NCI-H146 treated with DMSO at 0.1 percent for 48 hours (cell line): ENCODE measurements around the gene EDC3.

ENCODE experiments used
- DNase-seq: peaks from one replicate; lab custom pipeline; 2025; ENCODE audit not compliant: unreplicated experiment; lab: John Stamatoyannopoulos, UW

The EDC3 gene

DNA sequence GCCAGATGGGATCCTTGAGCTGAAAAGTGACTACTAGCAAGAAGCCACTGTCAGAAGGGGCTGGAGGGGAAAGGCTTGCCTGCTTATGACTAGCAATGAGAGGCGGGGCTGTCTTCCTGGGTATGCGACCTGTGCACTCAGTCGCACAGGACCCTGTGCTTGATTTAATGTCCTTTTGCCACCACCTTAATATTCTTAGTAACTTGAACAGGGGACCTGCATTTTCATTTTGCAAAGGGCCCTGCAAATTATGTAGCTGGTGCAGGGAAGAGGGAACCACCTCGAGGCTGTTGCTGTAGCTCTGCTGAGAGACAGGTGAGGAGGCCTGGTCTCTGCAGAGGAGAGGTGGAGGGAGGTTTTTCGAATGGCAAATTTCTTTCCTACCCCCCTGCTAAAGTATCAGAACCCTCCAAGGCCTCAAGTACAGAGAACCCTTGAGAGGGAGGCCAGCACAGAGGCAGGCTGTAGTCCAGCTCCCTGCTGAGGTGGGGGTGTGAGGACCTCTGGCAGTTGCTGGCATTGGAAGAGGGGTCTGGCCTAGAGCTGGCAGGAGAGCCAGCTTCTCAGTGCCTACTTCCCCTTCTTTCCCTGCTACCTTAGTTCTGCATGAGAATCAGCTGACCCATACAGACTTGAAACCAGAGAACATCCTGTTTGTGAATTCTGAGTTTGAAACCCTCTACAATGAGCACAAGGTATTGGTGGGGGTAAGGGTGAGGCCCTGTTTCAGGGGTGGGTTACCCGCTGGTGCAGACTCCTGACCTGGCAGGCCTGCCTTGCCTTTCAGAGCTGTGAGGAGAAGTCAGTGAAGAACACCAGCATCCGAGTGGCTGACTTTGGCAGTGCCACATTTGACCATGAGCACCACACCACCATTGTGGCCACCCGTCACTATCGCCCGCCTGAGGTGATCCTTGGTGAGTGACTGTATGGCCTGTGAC lies 68.8 kb downstream of the EDC3 start:
- DNase-seq = no peak

DNA sequence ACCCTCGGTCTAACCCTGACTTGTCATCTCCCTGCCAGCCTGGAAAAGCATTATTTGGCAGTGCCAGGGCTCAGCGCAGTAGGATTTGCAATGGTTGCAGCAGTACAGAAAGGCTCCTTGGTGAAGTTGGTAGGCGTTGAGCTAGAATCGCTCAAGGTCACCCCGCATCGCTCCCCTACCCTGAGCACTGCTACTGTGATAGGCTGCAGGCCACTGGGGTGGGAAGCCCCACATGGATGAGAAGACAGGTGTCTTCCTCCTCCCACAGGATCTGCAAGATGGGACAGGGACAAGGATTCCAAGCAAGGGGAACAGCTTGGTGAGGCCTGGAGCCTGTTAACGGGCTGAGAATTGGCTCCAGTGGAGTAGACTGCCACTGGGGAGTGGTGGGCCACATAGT lies 69.5 kb downstream of the EDC3 start:
- no peak for DNase-seq

DNA sequence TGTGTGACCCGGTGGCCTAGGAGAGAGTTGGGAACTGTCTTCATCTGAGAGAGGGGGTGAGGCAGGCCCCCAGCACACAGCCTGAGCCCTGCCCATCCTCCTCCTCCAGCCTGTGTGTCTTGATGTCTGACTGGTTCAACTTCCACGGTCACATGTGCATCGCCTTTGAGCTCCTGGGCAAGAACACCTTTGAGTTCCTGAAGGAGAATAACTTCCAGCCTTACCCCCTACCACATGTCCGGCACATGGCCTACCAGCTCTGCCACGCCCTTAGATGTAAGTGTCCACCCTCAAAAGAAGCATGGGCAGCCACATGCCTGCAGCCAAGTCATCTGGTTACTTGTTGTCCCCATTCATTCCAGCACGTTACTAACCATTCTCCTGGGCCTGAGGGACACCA lies 70.1 kb downstream of the EDC3 start:
- DNase-seq = no peak

DNA sequence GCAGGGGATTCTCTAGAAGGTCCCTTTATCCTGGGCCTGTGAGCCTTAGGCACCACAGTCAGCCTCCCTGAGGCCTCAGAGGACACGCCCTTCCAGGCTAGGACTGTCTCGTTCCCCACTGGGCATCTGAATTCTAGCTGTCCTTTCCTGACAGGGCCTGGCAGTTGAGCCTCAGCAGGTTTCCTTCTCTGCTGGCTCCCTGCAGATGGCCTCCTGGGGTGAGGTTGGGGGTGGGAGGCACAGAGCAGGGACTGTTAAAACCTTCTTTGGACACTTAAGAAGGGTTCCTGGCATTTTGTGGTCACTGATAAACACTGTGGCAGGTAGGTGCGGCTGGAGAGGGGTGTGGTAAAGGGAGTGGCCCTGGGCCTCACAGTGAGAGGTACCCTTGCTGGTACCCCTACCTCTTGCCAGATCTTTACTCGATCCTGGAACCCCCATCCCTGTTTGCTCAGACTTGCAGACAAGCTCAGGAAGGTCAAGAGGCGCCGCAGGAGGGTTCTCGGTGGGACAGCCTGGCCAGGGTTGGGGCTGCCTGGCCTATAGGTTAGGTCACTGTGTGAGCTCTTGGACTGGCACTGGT lies 71.7 kb downstream of the EDC3 start:
- DNase-seq = no peak

DNA sequence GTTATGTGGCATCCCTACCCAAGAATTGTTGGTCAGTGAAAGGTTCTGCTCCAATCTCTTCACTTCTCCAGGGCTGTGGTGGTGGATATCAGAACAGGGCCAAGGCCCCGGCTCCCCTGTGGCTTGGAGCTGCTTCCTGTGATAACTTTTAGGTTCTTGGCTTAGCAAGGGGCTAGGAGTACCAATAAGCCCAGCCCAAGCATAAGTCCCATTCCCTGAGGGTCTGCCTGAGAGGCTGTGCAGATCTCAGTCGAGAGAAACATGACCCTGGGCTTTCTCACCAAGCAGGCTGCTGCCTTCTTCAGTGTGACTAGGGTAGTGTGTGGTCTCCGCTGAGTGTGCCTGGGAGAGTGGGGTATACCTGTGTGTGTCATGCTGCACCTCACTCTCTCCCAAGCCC lies 73.1 kb downstream of the EDC3 start:
- DNase-seq = no peak

DNA sequence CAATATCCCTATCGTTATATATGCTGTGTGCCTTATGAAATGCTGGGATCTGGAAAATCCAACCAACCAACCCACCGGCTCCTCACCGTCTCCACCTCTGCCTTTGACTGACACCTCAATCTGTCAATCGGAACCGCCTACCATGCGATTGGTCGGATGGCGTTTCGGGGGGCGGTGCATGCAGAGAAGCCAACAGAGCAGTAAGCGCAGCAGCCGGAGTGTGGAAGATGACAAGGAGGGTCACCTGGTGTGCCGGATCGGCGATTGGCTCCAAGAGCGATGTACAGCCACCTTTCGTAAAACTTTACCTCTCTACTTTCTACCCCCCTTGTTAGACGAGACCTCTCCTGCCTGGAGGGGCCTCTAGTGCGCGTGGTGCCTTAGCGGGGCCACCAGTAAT lies 73.9 kb downstream of the EDC3 start:
- no peak for DNase-seq

DNA sequence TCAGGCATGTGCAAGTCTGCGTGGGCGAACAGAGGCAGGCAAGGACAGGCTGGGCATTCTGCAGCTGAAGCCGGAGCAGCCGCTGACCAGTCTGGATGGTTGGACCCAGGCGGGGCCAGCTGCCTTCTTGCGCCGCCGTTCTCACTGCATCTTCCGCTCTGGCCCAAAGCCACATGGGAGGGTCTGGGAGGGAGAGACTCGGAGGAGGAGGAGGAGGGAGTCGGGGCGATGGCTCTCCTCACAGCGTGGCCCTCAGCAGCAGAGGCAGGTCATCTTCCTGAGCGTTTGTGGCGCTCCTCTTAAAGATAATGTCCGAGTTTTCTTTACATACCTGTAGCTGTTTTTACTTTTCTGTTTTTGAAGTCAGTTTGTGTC lies 74.3 kb downstream of the EDC3 start:
- DNase-seq = no peak

DNA sequence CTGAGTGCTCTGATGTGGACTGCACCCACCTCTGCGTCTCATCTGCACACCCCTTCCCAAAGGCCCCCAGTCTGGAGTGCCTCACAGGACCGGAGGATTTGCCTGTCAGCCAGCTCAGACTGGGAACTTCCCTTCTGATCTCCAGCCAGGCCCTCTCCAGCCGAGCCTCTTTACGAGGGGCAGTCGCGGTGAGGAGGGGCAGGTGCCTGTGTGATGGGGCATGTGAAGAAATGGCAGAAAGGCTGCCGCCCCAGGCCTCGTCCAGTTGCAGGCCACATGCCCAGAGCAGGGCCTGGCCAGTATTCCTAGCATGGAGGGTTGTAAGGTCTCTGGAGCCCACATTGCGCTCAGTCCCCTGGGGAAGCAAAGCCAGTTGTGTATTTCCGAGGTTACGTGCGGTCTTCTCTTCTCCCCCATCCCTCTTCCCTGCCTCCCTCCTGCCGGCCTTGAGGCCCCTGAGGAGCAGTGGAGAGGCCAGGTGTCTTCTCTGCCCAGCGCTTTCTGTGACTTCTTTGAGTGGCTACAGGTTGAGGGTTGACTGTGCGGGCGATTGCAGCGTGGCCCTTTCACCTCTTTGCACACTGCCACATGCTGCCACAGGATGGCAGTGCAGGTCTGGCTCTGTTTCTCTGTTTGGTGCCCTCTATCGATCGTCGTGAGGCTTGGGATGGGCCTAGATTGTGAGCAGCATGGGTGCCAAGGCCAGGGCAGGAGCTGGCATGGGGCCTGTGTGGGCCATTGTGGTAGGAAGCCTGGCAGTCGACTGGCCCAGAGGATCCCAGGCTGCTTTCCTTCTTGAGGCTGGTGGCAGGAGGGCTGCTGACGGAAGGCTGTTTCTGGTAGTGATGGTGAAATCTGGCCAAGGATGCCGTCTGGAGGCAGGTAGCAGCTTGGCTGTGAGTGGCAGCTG lies 74.9 kb downstream of the EDC3 start:
- no peak for DNase-seq

DNA sequence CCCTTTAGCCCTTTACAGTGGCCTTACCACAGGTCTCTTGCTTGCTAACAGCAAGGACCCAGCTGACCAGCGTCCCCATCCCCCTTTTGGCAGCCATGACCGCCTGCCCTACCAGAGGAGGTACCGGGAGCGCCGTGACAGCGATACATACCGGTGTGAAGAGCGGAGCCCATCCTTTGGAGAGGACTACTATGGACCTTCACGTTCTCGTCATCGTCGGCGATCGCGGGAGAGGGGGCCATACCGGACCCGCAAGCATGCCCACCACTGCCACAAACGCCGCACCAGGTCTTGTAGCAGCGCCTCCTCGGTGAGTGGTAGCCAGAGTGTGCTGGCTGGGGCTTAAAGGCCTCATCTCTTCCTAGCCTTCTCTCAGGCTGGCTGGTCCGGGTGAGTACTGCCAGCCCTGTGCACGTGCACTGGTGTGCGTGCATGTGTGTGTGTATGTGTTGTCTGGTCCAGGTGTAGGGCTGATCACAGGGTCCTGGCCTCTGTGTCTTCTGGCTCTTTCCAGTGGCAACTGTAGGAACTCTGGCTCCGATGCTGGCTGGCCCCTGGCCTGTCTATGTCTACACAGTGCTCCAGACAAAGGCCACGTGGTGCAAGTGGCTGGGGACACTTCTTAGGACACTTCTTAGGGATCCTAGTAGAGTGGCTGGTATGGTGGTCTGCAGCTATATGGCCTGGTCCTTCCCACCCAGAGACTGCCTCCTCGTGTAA lies 75.7 kb downstream of the EDC3 start:
- DNase-seq = no peak

DNA sequence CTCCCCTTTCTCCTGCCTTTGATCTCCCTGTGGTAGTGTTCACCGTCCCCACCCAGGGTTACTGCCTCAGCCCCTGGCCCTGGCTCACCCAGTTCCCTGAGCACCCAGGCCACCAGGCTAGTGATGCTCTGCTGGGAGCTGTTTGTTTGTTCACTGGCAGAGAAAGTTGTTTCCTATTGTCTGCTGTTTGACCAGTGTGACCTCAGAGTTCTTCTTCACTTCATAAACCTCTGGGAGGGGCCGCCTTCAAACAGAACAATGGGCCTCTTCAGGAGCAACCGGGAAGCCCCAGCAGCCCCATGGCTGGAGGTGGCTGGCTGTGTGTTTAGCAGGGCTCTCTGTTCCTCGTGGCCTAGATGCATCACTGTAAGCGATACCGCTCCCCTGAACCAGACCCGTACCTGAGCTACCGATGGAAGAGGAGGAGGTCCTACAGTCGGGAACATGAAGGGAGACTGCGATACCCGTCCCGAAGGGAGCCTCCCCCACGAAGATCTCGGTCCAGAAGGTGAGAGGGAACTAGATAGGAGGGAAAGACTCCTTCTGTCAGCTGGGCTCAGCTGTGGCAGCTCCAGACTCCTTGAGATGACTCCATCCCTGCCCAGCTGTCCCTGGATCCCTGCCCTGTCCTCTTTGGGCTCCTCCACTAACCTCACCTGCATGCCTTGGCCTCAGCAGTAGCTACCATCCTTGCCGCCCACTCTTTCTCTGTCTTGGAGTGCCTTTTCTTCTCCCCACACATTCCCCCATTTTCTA lies 76.8 kb downstream of the EDC3 start:
- no peak for DNase-seq

DNA sequence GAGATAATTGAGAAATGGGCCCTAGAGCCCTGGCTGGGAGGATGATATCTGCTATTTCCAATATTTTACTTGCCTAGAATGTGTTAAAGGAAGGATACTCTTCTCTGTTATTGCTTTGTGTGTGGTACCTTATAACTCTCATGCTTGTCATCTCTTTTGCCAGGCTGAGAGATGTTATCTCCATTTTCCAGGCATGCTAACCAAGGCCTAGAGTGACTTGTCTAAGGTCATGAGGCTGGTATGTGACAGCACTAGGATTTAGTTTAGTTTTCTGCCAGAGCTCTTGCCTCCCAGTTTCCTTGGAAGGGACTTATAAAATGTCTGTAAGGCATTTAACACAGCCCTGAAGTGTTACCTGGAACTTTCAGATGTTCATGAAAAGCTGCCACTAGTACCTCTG lies 78.8 kb downstream of the EDC3 start:
- no peak for DNase-seq

DNA sequence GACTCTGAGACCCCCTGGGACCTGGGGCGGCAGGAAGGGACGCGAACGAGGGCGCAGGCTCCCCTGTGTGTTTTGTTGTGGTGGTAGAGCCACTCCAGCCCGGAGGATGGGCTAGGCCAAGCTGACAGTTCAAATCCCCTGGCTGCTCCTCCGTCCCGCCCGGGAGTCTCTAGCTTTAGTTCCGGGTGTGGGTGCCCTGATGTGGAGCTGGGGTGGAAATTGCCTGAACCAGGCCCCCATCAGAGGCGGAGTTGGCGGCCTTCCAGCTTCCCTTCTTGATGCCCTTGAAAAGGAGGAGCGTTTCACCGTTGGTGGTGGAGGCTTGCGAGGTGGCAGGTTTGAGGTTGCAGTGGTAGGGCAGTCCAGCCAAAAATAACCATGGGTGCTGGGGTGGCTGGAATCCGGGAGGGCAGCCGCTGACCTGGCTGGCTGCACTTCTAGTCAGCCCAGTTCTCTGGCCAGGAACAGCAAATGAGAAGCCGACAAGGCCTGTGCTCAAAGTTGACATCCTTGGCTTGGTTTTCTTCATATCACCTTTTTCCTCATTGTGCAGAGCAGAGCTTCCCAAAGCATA lies 79.4 kb downstream of the EDC3 start:
- no peak for DNase-seq

DNA sequence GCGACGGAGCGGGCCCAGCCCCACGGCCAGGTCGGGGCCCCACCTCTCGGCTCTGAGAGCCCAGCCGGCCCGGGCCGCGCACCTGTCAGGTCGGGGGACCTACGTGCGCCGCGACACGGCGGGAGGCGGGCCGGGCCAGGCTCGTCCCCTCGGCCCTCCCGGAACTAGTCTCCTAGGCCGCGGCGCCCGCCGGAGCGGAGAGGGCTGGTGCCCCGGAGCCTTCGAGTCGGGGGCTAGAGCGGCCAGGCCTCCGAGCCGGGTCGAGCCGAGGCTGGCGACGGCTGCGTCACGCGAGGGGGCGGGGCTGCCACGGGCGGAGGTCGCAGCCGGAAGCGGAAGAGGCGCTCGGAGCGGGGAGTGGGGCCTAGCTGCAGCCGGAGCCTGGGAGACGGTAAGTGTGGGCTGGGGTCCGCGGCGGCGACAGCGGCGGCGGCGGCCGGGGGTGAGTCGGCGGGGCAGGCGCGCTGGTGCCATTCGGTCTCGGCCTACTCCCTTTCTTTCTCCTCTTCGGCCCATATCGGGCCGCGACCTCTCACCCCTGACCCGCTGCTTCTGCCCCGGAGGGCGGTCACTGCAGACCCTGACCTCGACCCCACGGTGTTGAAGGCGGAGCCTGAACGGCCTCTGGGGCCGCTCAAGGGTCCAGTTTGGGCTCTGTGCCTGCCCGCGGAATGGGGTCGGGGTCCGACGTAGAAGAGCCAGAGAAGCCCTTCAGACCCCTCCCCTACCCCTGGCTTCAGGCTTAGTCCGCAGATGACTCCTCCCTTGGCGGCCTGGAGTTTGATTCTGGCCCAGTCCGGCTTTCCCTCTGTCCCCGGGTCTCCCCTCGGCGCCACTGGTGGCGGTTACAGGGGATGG lies 80.1 kb downstream of the EDC3 start, which contains the start of gene CLK3:
Gene CLK3, plus strand, starts transcription at position 329 of the 858 bp plus-strand sequence. CDS start 3,361 bp downstream, outside the sequence.
- peak; percentile 75 for DNase-seq

DNA sequence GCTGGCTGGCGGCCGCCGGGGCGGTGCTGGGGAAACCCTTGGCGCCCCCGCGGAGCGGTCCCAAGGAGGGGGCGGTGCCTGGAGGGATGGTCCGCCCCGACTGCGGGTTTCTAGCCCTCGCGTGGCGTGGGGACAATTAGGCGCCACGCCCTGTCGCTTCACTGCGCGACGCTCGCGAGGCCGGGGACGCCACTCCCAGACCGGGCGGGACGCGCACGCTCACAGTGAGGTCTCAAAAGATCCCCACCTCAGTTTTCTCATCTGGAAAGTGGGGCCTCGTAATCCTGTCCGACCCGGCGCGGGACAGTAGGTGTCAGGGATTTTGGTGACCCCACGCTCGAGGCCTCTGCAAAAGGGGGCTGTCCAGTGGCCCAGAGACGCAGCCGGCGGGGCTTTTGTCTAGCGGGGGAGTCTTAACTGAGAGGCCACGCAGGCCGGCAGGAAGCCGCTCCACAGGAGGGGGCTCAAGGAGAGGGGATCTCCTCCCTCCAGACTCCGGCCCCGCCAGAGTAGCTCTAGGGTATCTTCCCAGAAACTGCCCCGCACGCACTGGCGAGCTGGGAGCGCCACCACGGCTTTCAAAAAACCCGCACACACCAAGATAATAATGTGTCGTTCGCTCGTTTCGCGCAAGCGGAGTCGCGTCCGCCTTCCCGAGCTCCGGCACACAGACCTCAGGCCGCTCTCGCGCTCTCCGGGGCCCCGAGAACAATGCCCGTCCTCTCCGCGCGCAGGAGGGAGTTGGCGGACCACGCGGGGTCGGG lies 80.9 kb downstream of the EDC3 start:
- peak; percentile 20 for DNase-seq

DNA sequence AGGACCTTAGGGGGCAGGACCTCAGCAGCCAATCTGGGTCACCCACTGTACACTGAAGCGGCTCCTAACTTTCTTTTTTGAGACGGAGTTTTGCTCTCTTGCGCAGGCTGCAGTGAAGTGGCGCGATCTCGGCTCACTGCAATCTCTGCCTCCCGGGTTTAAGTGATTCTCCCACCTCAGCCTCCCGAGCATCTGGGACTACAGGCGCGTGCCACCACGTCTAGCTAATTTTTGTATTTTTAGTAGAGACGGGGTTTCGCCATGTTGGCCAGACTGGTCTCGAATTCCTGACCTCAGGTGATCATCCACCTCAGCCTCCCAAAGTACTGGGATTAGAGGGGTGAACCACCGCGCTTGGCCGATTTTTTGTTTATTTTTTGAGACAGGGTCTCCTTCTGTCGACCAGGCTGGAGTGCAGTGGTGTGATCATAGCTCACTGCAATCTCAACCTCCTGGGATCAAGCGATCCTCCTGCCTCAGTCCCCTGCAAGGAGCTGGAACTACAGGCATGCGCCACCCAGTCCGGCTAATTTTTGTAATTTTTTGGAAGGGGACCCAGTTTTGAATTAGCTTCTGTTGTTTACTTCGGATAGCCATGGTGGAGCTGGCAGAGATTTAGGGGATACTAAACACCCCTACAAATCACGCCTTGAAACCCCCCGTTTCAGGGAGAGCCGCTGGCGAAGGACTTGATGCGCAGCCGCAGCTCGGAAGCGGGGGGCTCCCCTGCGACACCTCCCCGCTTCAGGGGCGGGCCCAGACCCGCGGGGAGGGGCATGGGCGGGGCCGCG lies 81.7 kb downstream of the EDC3 start:
- no peak for DNase-seq

DNA sequence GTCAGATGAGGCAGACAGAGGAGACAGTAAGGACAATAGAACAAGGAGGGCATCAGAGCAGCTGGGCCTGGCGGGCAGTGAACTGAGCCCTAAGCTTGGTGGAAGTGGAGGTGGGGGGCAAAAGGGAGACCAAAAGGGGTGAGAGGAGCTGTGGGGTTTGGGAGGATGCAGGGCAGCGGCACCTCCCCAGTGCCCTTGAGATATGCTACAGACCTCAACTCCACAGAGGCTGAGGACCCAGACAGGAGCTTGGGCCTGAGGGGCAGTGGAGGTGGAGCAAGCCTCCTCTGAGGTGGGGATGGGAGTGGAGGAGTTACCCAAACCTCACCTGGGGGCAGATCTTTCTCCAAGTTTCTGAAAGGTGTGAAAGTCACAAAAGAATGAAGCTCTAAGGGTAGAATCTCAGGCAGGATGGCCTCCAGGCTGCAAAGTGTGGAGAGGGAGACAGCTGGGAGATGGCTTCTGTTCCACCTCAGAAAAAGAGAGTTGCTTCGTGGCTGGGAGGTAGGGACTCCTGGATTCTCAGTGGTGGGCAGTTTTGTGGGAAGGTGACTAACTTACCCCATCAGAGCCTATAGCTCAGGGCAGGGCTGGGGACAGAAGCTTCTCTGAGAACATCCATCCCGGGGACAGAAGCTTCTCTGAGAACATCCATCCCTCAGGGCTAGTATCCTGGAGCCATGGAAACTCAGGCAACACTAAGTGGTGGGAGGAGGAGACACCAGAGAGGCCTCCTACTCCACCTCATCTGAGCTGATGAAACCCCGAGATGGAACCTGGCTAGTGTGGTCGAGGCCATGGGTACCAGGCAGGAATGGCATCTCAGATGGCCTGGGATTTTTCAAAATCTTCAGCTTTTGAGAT lies 82.5 kb downstream of the EDC3 start:
- DNase-seq = no peak
